ENCODE results near the gene RIN3. TPM values are rescaled to one million over a fixed set of nuclear protein-coding genes. Genes with fewer than 3 reads are reported as not detected.

RIN3 gene
- total and polyA plus RNA-seq, 10 of the 15 experiments (the other 5 are each of a cell fraction or from before 2014, with no cell fraction given), result 0.91 to 23.3 (median 6.3) TPM

DNA sequence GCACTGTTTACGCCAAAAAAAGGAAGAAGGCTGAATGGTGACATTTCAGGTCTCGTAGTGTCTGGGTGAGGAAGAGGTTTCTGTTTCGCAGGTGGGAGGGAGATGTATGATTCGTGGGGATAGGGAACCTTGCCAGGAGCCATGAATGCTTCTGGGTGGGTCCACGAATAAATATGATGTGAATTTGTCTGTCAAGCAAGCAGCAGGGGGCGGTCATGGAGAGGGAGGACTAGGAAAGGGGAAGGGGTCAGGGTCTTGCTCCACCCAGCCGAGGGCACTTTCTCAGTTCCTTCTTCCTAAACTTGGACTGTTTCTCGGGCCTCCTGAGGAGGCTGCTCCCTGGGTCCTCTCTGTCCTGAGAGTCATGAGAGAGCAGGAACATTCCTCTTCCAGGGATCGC, 162.4 kb downstream of the RIN3 start (continued):
- TF ChIP-seq SPI1 (IDR thresholded peaks at IDR 0.05; ENCODE audit: borderline replicate concordance, insufficient read depth, low read depth, low read length) (peak; percentile 85), POLR2A (IDR thresholded peaks at IDR 0.05; ENCODE audit: low read depth, low read length) (no peak), IRF4 (IDR thresholded peaks at IDR 0.05; ENCODE audit: low read depth, low read length) (0 out of 2 replicates have a peak, but pooled peaks have one; percentile 15), USF2 (IDR thresholded peaks at IDR 0.05; ENCODE audit: borderline replicate concordance, low read depth, low read length) (no peak), ATF3 (IDR thresholded peaks at IDR 0.05; ENCODE audit: borderline replicate concordance, extremely low read depth, low read depth, low read length) (no peak), IKZF1 (conservative IDR thresholded peaks at IDR 0.05) (peak; percentile 66), E4F1 (IDR thresholded peaks at IDR 0.05; ENCODE audit: borderline replicate concordance, partially characterized antibody) (no peak), EZH2 (IDR thresholded peaks at IDR 0.05; ENCODE audit: borderline replicate concordance, control insufficient read depth, low read depth, low read length) (no peak), KDM1A (IDR thresholded peaks at IDR 0.05; ENCODE audit: borderline replicate concordance) (no peak), CREB1 (IDR thresholded peaks at IDR 0.05; ENCODE audit: low read depth) (0 out of 2 replicates have a peak, but pooled peaks have one; percentile 7), SMC3 (IDR thresholded peaks at IDR 0.05; ENCODE audit: borderline replicate concordance, low read length) (peak; percentile 3; the same call in 1 of the 2 replicates), IKZF2 (IDR thresholded peaks at IDR 0.05) (peak; percentile 38 to 54; a peak in 3 of 4 replicates), ZNF384 (IDR thresholded peaks at IDR 0.05; ENCODE audit: borderline replicate concordance, low read depth, low read length) (no peak), HDGF (IDR thresholded peaks at IDR 0.05) (peak; percentile 45; the same call in 1 of the 2 replicates), CHD4 (IDR thresholded peaks at IDR 0.05) (no peak), MEF2A (IDR thresholded peaks at IDR 0.05; ENCODE audit: insufficient read depth, low read depth, low read length) (no peak), SUZ12 (IDR thresholded peaks at IDR 0.05; ENCODE audit: unreplicated experiment) (no peak), EP300 (IDR thresholded peaks at IDR 0.05; ENCODE audit: borderline replicate concordance in 1 of 2, control insufficient read depth in 1 of 2, low read depth in 2 of 2, low read length in 2 of 2) (no peak), ZNF274 (IDR thresholded peaks at IDR 0.05; ENCODE audit: insufficient read depth, insufficient read length) (no peak), ATF7 (IDR thresholded peaks at IDR 0.05; ENCODE audit: low read depth) (no peak), DPF2 (IDR thresholded peaks at IDR 0.05) (0 out of 2 replicates have a peak, but pooled peaks have one; percentile 12)
